ENCODE data around the gene TIMM23. TPM values are rescaled to one million over a fixed set of nuclear protein-coding genes. Genes with fewer than 3 reads are reported as not detected.
A peak's percentile ranks its signal among the peaks of the same experiment; 100 is the strongest.
"Not testable (repeated sequence)": the region's sequence is repeated elsewhere in the genome, so short reads cannot be mapped to it uniquely, and the experiment has no call there.

The TIMM23 gene
- 42.2 TPM for total RNA-seq

GRCh38 chr10:45972106-45972812, at the start of gene TIMM23:
Gene TIMM23 (plus strand): TSS chr10:45972489. CDS start chr10:45972625, 136 bp downstream.
- ATAC-seq, result peak; percentile 93

GRCh38 chr10:45926790-45927189, 45.5 kb upstream of the TIMM23 start:
- ATAC-seq, result not testable (repeated sequence)

- not testable (repeated sequence) for ATAC-seq
Measured at GRCh38 chr10:45931305-45931704, 41.0 kb upstream of the TIMM23 start.

- peak; percentile 22 for ATAC-seq
Measured at GRCh38 chr10:45934788-45935187, 37.5 kb upstream of the TIMM23 start.

- ATAC-seq, result not testable (repeated sequence)
Measured at GRCh38 chr10:45939176-45939697, 33.1 kb upstream of the TIMM23 start.

GRCh38 chr10:45941196-45941595, 31.1 kb upstream of the TIMM23 start:
- ATAC-seq, result not testable (repeated sequence)

GRCh38 chr10:45945476-45945875, 26.8 kb upstream of the TIMM23 start:
- not testable (repeated sequence) for ATAC-seq

- not testable (repeated sequence) for ATAC-seq
Measured at GRCh38 chr10:45947363-45947762, 24.9 kb upstream of the TIMM23 start.

- not testable (repeated sequence) for ATAC-seq
Measured at GRCh38 chr10:45948801-45949200, 23.5 kb upstream of the TIMM23 start.

GRCh38 chr10:45954367-45954766, 17.9 kb upstream of the TIMM23 start:
- ATAC-seq, result not testable (repeated sequence)

- ATAC-seq, result not testable (repeated sequence)
Measured at GRCh38 chr10:45956634-45957033, 15.7 kb upstream of the TIMM23 start.

- not testable (repeated sequence) for ATAC-seq
Measured at GRCh38 chr10:45957928-45958327, 14.4 kb upstream of the TIMM23 start.

GRCh38 chr10:45962686-45963452, 9.4 kb upstream of the TIMM23 start:
- not testable (repeated sequence) for ATAC-seq

- not testable (repeated sequence) for ATAC-seq
Measured at GRCh38 chr10:45971019-45971418, 1.3 kb upstream of the TIMM23 start.

GRCh38 chr10:45971742-45972105, 565 bp upstream of the TIMM23 start:
- ATAC-seq, result peak; percentile 53

- peak; percentile 21 for ATAC-seq
Measured at GRCh38 chr10:45972813-45973169, 502 bp downstream of the TIMM23 start.

GRCh38 chr10:45974041-45974440, 1.8 kb downstream of the TIMM23 start:
- ATAC-seq, result not testable (repeated sequence)

GRCh38 chr10:45978554-45978953, 6.3 kb downstream of the TIMM23 start:
- not testable (repeated sequence) for ATAC-seq

- not testable (repeated sequence) for ATAC-seq
Measured at GRCh38 chr10:45981367-45981766, 9.1 kb downstream of the TIMM23 start.

- ATAC-seq, result peak; percentile 66
Measured at GRCh38 chr10:45983538-45984186, 11.4 kb downstream of the TIMM23 start.

GRCh38 chr10:45984473-45984872, 12.2 kb downstream of the TIMM23 start:
- ATAC-seq, result not testable (repeated sequence)

GRCh38 chr10:45985590-45985989, 13.3 kb downstream of the TIMM23 start:
- not testable (repeated sequence) for ATAC-seq

GRCh38 chr10:45997557-45997956, 25.3 kb downstream of the TIMM23 start:
- no peak for ATAC-seq

Data from esophagus mucosa (tissue), 1 donor.